Pancreas (tissue), 10 donors: ENCODE measurements around the gene TMEM121B. TPM values are rescaled to one million over a fixed set of nuclear protein-coding genes. Genes with fewer than 3 reads are reported as not detected.

Experiments used
- ATAC-seq, 4 donors: fragments of 200-7000 bp; cut with Tn5 transposase; one replicate each; pipeline versions ENCODE4 v1.8.0 to v1.9.1; 2020; ENCODE audit warnings: mild to moderate bottlenecking in 4 of 4, moderate library complexity in 4 of 4
- DNase-seq, 6 donors: peaks; one replicate each; pipeline ENCODE4 v3.0.0-alpha.2; 2020
- FAIRE-seq: peaks from 2 replicates; lab custom pipeline; 2012; peaks lifted over from hg19 to GRCh38; lab: Jason Lieb, UNC
- H3K27ac ChIP-seq, 4 donors: fragments of 200-600 bp; sonication (generic); 1 replicate in 3 of 4; 2 replicates in 1 of 4; pipeline versions ENCODE4 v1.5.0 to v1.8.0; 2020
- H3K27me3 ChIP-seq, 4 donors: fragments of 200-600 bp; one replicate each; pipeline ENCODE4 v1.8.0; 2021
- H3K36me3 ChIP-seq, 3 donors: fragments of 200-600 bp; sonication (generic) in 1 of 3; one replicate each; pipeline versions ENCODE4 v1.5.0 to v1.8.0; 2020 to 2021
- H3K4me1 ChIP-seq, 3 donors: fragments of 200-600 bp; one replicate each; pipeline ENCODE4 v1.8.0; 2021
- H3K4me3 ChIP-seq, 4 donors: fragments of 200-600 bp; sonication (generic) in 2 of 4; one replicate each; pipeline versions ENCODE4 v1.5.0 to v1.8.0; 2020 to 2021
- H3K9me3 ChIP-seq, 4 donors: fragments of 200-600 bp; one replicate each; pipeline ENCODE4 v1.8.0; 2021
- CTCF ChIP-seq, 4 donors: fragments of 200-600 bp; sonication (generic) in 3 of 4; IDR thresholded peaks; one replicate each; pipeline versions ENCODE4 v1.5.0 to v1.8.0; 2021; ENCODE audit warnings: antibody characterized with exemption in 4 of 4
- WGBS, 2 donors: extraction: QIAGEN DNeasy Blood & Tissue Kit; methylation state at CpG; one replicate each; pipeline ENCODE4 v1.1.7; 2013; 5-methylcytosine and 5-hydroxymethylcytosine counted together
- intact Hi-C, 3 donors: fragments of 100-400 bp; cut with DNase I; formaldehyde crosslinking; loops; one replicate each; pipeline versions ENCODE4 v1.11.1 to v1.14.2; 2022
- polyA plus RNA-seq, 2 donors: library from polyadenylated mRNA; stranded (reverse); fragments of 200-250 nt; gene quantifications; one replicate each; pipeline ENCODE4 v1.2.3, GENCODE V29; 2013
- total RNA-seq, 6 donors: library from RNA; stranded (reverse); fragmentation: NEBNext Ultra II Directional in 4 of 6; extraction: Animal tissue kit (Norgen Biotek cat#: 25700) in 4 of 6; gene quantifications; one replicate each; pipeline versions ENCODE4 v1.2.1 to v1.2.4, GENCODE V29; 2021 to 2023
- donor health status: healthy with polysubstance abuse.
- donor health status: DM: no; HTN: no; CAD: no; lungs with moderate emphysema.
- donor health status: DM: no; HTN: no; CAD: no.
- donor health status: control.
- donor health status: control.
- donor health status: Bipolar disorder and iron deficiency.
- donor health status: DM: yes; HTN: yes; CAD: no.
- donor health status: DM: no; HTN: no; CAD: no.
- donor health status: DM: no; HTN: no; CAD: no.
- donor health status: DM: yes; HTN: yes; CAD: no.

TMEM121B gene
- total and polyA plus RNA-seq, 8 donors: 0.23 to 1.00 (median 0.60) TPM

- WGBS, 2 donors: 86 to 88% methylated on average over 7 of the region's 7 CpGs
- peaks cover 0 to 53% (median 13%) of the 10 kb centered on the region in 3 donors for H3K36me3 ChIP-seq
- peak in 2 of 4 donors; percentile 61 to 69 for ATAC-seq
Observed at GRCh38 chr22:17098379-17098819, 22.8 kb downstream of the TMEM121B start.

GRCh38 chr22:17097701-17098100, 23.5 kb downstream of the TMEM121B start:
- ATAC-seq (no peak), FAIRE-seq (no peak), DNase-seq (no peak)
- no peak for TF ChIP-seq CTCF (IDR thresholded peaks at IDR 0.05)
- Histone ChIP-seq H3K9me3 (no peaks in the 10 kb centered on the region), H3K27ac (no peak overlapping the region), H3K27me3 (no peaks in the 10 kb centered on the region), H3K4me1 (peaks cover 0 to 5% (median 0%) of the 10 kb centered on the region in 3 donors), H3K4me3 (no peak overlapping the region), H3K36me3 (peaks cover 0 to 46% (median 13%) of the 10 kb centered on the region in 3 donors)
- WGBS, 2 donors: 84 to 90% methylated on average over 6 of the region's 6 CpGs
- intact Hi-C loops: no loop called here

More at GRCh38 chr22:17098379-17098819, 22.8 kb downstream of the TMEM121B start:
- intact Hi-C loops: no loop called here
- no peak for TF ChIP-seq CTCF (IDR thresholded peaks at IDR 0.05)
- no peaks in the 10 kb centered on the region for H3K4me1 ChIP-seq
- FAIRE-seq (no peak), DNase-seq (no peak)
- H3K9me3 ChIP-seq: no peaks in the 10 kb centered on the region
- no peak overlapping the region for H3K4me3 ChIP-seq
- H3K27me3 ChIP-seq: no peaks in the 10 kb centered on the region
- H3K27ac ChIP-seq: no peak overlapping the region

GRCh38 chr22:17097062-17097461, 24.1 kb downstream of the TMEM121B start:
- Histone ChIP-seq H3K27ac (no peak overlapping the region), H3K27me3 (no peaks in the 10 kb centered on the region), H3K4me1 (peaks cover 0 to 5% (median 0%) of the 10 kb centered on the region in 3 donors), H3K36me3 (peaks cover 0 to 40% (median 13%) of the 10 kb centered on the region in 3 donors), H3K9me3 (no peaks in the 10 kb centered on the region), H3K4me3 (no peak overlapping the region)
- 84 to 94% methylated on average over 6 of the region's 6 CpGs for WGBS, 2 donors
- intact Hi-C loops: no loop called here
- DNase-seq (no peak), FAIRE-seq (no peak), ATAC-seq (no peak)
- TF ChIP-seq CTCF (IDR thresholded peaks at IDR 0.05): no peak

GRCh38 chr22:17096071-17096470, 25.1 kb downstream of the TMEM121B start:
- H3K36me3 ChIP-seq: peaks cover 0 to 31% (median 13%) of the 10 kb centered on the region in 3 donors
- no peak overlapping the region for H3K4me3 ChIP-seq
- WGBS, 2 donors: 89 to 95% methylated on average over 7 of the region's 7 CpGs
- no peak overlapping the region for H3K27ac ChIP-seq
- H3K4me1 ChIP-seq: peaks cover 0 to 5% (median 0%) of the 10 kb centered on the region in 3 donors
- no peak for ATAC-seq
- no peaks in the 10 kb centered on the region for H3K27me3 ChIP-seq
- intact Hi-C loops: no loop called here
- no peak for DNase-seq
- no peaks in the 10 kb centered on the region for H3K9me3 ChIP-seq
- no peak for TF ChIP-seq CTCF (IDR thresholded peaks at IDR 0.05)
- FAIRE-seq: no peak

GRCh38 chr22:17095538-17095937, 25.6 kb downstream of the TMEM121B start:
- no peak overlapping the region for H3K4me3 ChIP-seq
- intact Hi-C loops: no loop called here
- DNase-seq (no peak), ATAC-seq (no peak), FAIRE-seq (no peak)
- H3K27ac ChIP-seq: no peak overlapping the region
- WGBS, 2 donors: 95 to 98% methylated on average over 6 of the region's 6 CpGs
- TF ChIP-seq CTCF (IDR thresholded peaks at IDR 0.05): no peak
- peaks cover 0 to 5% (median 0%) of the 10 kb centered on the region in 3 donors for H3K4me1 ChIP-seq
- H3K27me3 ChIP-seq: no peaks in the 10 kb centered on the region
- H3K36me3 ChIP-seq: peaks cover 0 to 27% (median 9%) of the 10 kb centered on the region in 3 donors
- H3K9me3 ChIP-seq: no peaks in the 10 kb centered on the region
